NB4 (cell line): ENCODE results near the gene SLCO2A1.

Experiments used
- DNase-seq: peaks from one replicate; pipeline ENCODE4 v3.0.0; 2010; ENCODE audit warnings: low read depth
- H3K4me3 ChIP-seq: one replicate; pipeline ENCODE4 v1.5.1; 2011; ENCODE audit warnings: mild to moderate bottlenecking, low read depth, low read length, moderate library complexity
- MAX ChIP-seq: IDR thresholded peaks from 2 replicates; pipeline ENCODE4 v1.6.1; 2011; ENCODE audit warnings: low read depth, low read length
- MYC ChIP-seq: IDR thresholded peaks from 2 replicates; pipeline ENCODE4 v1.6.1; 2011; ENCODE audit warnings: low read depth, low read length
- POLR2A ChIP-seq: IDR thresholded peaks from 2 replicates; pipeline ENCODE4 v1.6.1; 2011; ENCODE audit warnings: mild to moderate bottlenecking; ENCODE audit not compliant: insufficient read length; ENCODE audit errors: extremely low read depth
- TF ChIP-seq, protein P1 (sequence below): IDR thresholded peaks from one replicate; pipeline ENCODE4 v1.5.1; 2012; ENCODE audit warnings: low read depth, low read length

SLCO2A1 gene

DNA sequence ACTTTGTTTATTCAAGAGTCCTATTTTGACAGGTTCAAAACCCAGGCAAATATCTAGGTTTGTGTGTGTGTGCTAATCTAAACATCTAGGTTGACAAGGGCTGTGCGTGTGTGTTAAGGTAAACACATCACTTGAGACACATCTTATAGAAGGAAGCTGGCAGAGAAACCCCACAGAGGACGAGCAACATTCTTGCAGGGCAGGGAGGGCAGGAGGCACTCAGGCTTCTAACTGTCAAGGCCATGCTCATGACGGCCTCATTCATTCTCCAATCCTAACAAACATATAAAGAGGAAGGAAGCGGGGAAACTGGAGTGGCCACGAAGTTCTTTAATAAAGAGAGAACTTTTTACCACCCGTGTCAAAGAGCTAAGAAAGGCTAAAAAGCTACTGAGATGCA is 43.4 kb downstream of the SLCO2A1 start:
- no peak overlapping the region for H3K4me3 ChIP-seq
- TF ChIP-seq, protein P1, sequence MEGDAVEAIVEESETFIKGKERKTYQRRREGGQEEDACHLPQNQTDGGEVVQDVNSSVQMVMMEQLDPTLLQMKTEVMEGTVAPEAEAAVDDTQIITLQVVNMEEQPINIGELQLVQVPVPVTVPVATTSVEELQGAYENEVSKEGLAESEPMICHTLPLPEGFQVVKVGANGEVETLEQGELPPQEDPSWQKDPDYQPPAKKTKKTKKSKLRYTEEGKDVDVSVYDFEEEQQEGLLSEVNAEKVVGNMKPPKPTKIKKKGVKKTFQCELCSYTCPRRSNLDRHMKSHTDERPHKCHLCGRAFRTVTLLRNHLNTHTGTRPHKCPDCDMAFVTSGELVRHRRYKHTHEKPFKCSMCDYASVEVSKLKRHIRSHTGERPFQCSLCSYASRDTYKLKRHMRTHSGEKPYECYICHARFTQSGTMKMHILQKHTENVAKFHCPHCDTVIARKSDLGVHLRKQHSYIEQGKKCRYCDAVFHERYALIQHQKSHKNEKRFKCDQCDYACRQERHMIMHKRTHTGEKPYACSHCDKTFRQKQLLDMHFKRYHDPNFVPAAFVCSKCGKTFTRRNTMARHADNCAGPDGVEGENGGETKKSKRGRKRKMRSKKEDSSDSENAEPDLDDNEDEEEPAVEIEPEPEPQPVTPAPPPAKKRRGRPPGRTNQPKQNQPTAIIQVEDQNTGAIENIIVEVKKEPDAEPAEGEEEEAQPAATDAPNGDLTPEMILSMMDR, result no peak
- TF ChIP-seq MYC, result peak; percentile 56
- TF ChIP-seq MAX, result peak; percentile 76
- DNase-seq, result peak; percentile 79

DNA sequence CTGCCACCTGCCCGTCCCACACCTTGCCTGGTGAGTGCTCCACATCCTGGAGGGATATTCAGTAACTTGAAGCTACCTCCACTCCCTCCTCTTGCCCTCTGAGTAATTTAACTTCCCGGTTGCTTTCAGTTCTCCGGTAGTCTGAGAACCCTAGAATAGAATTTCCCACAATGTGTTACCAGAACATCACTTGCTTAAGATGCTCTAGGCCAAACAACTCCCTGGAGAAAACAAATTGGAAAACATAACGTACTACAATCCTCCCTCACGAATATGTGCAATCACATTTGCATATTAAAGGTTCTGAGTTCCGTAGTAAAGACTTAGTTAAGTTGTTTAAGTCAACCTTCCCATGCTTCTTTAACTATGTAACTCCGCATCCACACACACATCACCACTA is 44.8 kb downstream of the SLCO2A1 start:
- no peak overlapping the region for H3K4me3 ChIP-seq
- DNase-seq, result no peak
- no peak for TF ChIP-seq MYC
- TF ChIP-seq MAX, result no peak
- no peak for TF ChIP-seq POLR2A
- TF ChIP-seq, protein P1, result no peak

GRCh38 chr3:133983576-133984560 is 45.9 kb downstream of the SLCO2A1 start:
- TF ChIP-seq POLR2A (no peak), MYC (no peak), MAX (no peak)
- TF ChIP-seq, protein P1, result no peak

DNA sequence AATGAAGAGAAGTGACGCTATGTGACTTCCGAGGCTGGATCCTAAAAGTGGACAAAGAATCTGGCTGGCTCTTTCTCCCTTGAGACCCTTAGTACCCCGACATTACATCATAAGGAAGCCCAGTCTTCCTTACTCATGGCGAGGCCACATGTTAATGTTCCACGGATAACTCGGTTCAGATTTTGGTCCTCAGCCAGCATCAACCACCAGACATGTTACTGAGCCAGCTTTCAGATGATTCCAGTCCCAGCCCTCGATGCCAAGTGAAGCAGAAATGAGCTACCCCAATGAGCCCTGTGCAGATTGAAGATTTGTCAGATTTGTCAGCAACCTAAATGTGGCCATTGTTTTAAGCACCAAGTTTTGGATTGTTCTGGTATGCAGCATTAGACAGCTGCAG is 46.6 kb downstream of the SLCO2A1 start:
- no peak overlapping the region for H3K4me3 ChIP-seq
- TF ChIP-seq, protein P1, result no peak
- TF ChIP-seq MYC (no peak), POLR2A (no peak), MAX (no peak)
- no peak for DNase-seq

More at GRCh38 chr3:133983576-133984560, 45.9 kb downstream of the SLCO2A1 start:
- no peak for DNase-seq
- H3K4me3 ChIP-seq, result no peak overlapping the region

GRCh38 chr3:133980550-133980949 is 49.2 kb downstream of the SLCO2A1 start:
- no peak overlapping the region for H3K4me3 ChIP-seq
- no peak for DNase-seq
- TF ChIP-seq POLR2A, result no peak
- TF ChIP-seq, protein P1, result no peak
- TF ChIP-seq MYC, result no peak
- no peak for TF ChIP-seq MAX
